IPS DF 4.7 (cell line): ENCODE measurements around the gene ZNF134.

Experiments
- DNase-seq: peaks from one replicate; pipeline ENCODE4 v3.0.0-alpha.2; 2013; ENCODE audit warnings: low spot score; ENCODE audit errors: extremely low read depth

ZNF134 gene

GRCh38 chr19:57613941-57614743 lies at the start of gene ZNF134:
TSS of gene ZNF134 (plus strand) at chr19:57614242. CDS start at chr19:57619469, 5,227 bp downstream.
- DNase-seq = peak; percentile 46

DNA sequence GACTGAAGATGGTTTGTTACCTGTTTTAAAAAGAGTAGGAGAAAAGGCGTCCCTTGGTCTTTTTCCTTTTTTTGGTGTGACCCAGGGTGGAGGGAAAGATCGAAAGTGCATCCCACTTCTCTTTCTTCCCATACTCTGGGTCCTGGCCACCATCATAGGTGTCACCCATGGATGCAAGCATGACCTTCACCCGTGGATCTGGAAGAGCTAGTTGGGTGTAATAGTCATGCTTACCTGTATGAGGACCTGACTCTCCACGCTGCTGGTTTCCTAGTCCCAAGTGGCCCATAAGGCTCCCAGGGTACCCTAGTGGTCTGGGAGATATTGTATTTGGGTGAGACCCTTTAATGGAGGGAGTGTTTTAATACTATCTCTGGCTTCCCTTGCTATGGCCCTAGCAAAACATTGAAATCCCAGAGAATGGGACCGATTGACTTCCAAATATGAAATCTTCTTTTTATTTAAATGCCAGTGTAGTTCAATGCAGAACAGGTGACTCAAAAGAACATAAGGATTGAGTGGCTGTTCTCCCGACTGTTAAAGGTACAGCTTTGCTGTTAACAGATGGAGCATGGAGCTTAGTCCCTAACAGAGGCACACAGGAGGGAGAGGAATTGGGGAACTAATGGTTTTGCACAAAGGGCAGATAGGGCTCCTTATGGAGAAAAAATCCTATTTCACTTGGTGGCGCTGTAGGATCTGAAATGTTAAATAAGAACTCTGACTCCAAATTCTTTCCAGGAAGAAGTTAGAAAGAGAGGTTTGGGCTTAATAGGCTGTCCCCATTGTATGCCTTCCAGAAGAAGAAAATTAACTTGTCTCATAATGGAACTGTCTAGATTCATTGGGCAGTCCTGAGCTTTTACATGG lies 47.4 kb upstream of the ZNF134 start:
- no peak for DNase-seq

DNA sequence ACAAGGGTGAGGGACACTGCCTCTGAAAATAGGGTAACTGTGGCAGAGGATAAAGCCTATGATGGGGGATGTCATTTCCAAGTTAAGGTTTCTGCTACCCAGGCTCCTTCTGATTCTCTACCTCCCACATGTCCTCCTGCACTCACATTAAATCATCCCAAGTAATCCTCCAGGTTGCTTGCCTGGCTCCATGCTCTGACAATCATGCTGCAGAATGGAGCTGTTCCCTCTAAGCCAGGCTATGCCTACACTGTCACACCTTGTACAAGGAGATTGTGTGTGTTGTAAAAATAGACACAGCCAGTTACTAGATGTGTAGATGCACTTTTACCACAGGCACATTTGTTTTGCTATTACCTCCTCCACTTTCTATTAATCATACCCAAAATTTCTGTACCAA lies 43.3 kb upstream of the ZNF134 start:
- DNase-seq = no peak

DNA sequence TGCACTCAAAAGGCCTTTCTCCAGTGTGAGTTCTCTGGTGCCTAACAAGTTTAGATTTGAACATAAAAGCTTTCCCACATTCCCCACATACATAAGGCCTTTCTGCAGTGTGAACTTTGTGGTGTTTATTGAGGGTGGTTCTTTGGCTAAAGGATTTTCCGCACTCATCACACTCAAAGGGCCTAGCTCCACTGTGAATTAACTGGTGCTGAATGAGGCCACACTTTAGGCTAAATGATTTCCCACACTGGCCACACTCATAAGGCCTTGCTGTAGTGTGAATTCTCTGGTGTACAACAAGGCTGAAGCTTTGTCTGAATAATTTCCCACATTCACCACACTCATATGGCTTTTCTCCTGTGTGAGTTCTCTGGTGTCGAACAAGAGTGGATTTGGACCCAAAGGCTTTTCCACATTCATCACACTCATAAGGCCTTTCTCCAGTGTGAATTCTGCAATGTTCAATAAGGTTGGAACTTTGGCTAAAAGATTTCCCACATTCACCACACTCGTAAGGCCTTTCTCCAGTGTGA lies 41.6 kb upstream of the ZNF134 start:
- DNase-seq = no peak

DNA sequence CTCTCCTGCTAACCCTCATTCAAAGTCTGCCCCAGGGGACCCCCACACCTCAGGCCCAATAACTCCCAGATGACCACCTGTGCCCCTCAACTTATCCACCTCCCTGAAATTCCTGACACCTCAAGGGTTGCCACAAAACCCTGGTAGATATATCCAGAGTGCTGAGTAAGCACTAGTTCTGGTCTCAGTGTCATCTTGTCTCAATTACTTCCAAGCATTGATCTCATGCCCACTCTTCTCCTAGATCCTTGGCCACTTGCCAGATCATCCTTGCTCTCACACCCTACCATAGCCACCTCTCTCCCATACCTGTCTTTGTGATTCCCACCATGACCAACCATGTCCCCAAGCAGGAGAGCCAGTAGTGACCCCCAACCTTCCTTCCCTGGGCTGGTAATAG lies 37.4 kb upstream of the ZNF134 start:
- no peak for DNase-seq

- peak; percentile 99 for DNase-seq
Observed at GRCh38 chr19:57578487-57579205, 35.4 kb upstream of the ZNF134 start, which contains the start of gene ZNF416. TSS of gene ZNF416 (minus strand) at chr19:57578911. CDS start at chr19:57578704, 207 bp downstream.

- no peak for DNase-seq
Observed at GRCh38 chr19:57583104-57583520, 30.9 kb upstream of the ZNF134 start.

GRCh38 chr19:57583521-57584416 lies 30.3 kb upstream of the ZNF134 start, which contains the start of gene ZIK1:
TSS of gene ZIK1 (plus strand) at chr19:57584145. CDS start at chr19:57584357, 212 bp downstream.
- peak; percentile 95 for DNase-seq

- DNase-seq = no peak
Observed at GRCh38 chr19:57587529-57587928, 26.5 kb upstream of the ZNF134 start.

- no peak for DNase-seq
Observed at GRCh38 chr19:57599377-57599760, 14.7 kb upstream of the ZNF134 start.

- peak; percentile 79 for DNase-seq
Observed at GRCh38 chr19:57599761-57600383, 14.2 kb upstream of the ZNF134 start, which contains the start of gene ZNF530. TSS of gene ZNF530 (plus strand) at chr19:57599885. CDS start at chr19:57604346, 4,461 bp downstream.

DNA sequence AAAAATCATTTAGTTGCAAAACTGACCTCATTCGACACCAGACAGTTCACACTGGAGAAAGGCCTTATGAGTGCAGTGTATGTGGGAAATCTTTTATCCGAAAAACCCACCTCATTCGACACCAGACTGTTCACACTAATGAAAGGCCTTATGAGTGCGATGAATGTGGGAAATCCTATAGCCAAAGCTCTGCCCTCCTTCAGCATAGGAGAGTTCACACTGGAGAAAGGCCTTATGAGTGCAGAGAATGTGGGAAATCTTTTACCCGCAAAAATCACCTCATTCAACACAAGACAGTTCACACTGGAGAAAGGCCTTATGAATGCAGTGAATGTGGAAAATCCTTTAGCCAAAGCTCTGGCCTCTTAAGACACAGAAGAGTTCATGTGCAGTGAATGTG lies 7.1 kb upstream of the ZNF134 start:
- no peak for DNase-seq

- no peak for DNase-seq
Observed at GRCh38 chr19:57611113-57611512, 2.9 kb upstream of the ZNF134 start.

DNA sequence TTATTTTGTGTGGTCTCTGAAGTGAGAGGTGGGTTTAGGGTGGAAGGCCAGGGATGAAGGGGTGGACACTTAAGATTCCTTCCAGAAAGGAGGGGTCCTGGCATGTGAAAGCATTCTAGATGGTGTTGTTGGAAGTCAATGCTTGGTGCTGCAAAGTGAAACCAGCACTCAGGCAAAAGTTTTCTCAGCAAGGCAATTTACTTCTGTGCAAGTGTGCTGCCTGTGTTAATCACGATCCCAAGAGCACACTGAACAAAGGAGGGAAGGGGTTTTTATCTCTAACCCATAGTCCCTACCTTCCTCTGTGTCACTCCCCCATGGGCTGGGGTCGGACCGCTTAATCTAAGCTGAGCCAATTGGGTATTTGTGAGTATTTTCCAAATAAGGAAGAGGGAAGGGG lies 1.3 kb downstream of the ZNF134 start:
- no peak for DNase-seq

DNA sequence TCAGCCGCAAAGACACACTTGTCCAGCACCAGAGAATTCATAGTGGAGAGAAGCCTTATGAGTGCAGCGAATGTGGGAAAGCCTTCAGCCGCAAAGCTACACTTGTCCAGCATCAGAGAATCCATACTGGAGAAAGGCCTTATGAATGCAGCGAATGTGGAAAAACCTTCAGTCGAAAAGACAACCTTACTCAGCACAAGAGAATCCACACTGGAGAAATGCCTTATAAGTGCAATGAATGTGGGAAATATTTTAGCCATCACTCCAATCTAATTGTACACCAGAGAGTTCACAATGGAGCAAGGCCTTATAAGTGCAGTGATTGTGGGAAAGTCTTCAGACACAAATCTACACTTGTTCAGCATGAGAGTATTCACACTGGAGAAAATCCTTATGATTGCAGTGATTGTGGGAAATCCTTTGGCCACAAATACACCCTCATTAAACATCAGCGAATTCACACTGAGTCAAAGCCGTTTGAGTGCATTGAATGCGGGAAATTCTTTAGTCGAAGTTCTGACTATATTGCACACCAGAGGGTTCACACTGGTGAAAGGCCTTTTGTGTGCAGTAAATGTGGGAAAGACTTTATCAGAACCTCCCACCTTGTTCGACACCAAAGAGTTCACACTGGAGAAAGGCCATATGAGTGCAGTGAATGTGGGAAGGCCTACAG lies 6.8 kb downstream of the ZNF134 start:
- DNase-seq = no peak

DNA sequence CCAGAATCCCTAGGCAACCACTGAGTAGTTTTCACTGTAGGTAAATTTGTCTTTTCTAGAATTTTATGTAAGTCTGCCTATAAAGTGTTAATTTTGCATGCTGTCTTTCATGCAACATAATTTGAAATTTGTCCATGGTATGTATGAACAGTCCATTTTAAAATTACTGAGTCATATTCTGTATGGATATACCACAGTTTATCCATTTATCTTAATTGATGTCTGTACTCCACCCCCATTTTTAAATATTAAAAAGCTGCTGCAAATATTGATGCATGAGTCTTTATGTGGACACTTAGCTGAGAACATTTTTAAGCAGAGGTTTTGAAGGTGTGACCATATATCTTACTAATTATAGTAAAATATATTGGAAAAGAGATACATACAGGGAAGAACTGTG lies 9.0 kb downstream of the ZNF134 start:
- DNase-seq = no peak

GRCh38 chr19:57632987-57633831 lies 19.2 kb downstream of the ZNF134 start, which contains the start of gene ZNF211:
TSS of gene ZNF211 (plus strand) at chr19:57633168. CDS start at chr19:57633347, 179 bp downstream.
- peak; percentile 86 for DNase-seq

GRCh38 chr19:57633832-57634131 lies 19.7 kb downstream of the ZNF134 start:
- DNase-seq = no peak
